NCI-H1436 (cell line): Measurements from ENCODE around the gene TEX2.

Source experiments
- DNase-seq: peaks from one replicate; lab custom pipeline; 2025; lab: John Stamatoyannopoulos, UW

TEX2 gene

GRCh38 chr17:64263000-64263766 is at the start of gene TEX2:
Gene TEX2 (minus strand): TSS chr17:64263260. CDS start chr17:64214217, 49,043 bp downstream.
- DNase-seq, result peak; percentile 94

GRCh38 chr17:64309710-64310109 is 46.6 kb upstream of the TEX2 start:
- DNase-seq, result no peak

GRCh38 chr17:64309021-64309420 is 46.0 kb upstream of the TEX2 start:
- no peak for DNase-seq

- DNase-seq, result peak; percentile 33
Measured at GRCh38 chr17:64306850-64307463, 43.9 kb upstream of the TEX2 start.

- no peak for DNase-seq
Measured at GRCh38 chr17:64304551-64304950, 41.5 kb upstream of the TEX2 start.

GRCh38 chr17:64300699-64300965 is 37.6 kb upstream of the TEX2 start:
- DNase-seq, result no peak

- no peak for DNase-seq
Measured at GRCh38 chr17:64297467-64298088, 34.5 kb upstream of the TEX2 start.

GRCh38 chr17:64296246-64296645 is 33.2 kb upstream of the TEX2 start:
- no peak for DNase-seq

GRCh38 chr17:64295146-64295545 is 32.1 kb upstream of the TEX2 start:
- DNase-seq, result no peak

GRCh38 chr17:64291268-64291851 is 28.3 kb upstream of the TEX2 start:
- DNase-seq, result no peak

GRCh38 chr17:64289741-64290141 is 26.7 kb upstream of the TEX2 start:
- DNase-seq, result no peak

- no peak for DNase-seq
Measured at GRCh38 chr17:64282753-64283080, 19.7 kb upstream of the TEX2 start.

GRCh38 chr17:64281962-64282752 is 19.1 kb upstream of the TEX2 start:
- DNase-seq, result peak; percentile 71

GRCh38 chr17:64278614-64279013 is 15.6 kb upstream of the TEX2 start:
- DNase-seq, result no peak

GRCh38 chr17:64277831-64278562 is 14.9 kb upstream of the TEX2 start:
- no peak for DNase-seq

- no peak for DNase-seq
Measured at GRCh38 chr17:64276961-64277505, 14.0 kb upstream of the TEX2 start.

- no peak for DNase-seq
Measured at GRCh38 chr17:64275016-64275415, 12.0 kb upstream of the TEX2 start.

GRCh38 chr17:64273006-64273405 is 9.9 kb upstream of the TEX2 start:
- no peak for DNase-seq

GRCh38 chr17:64270885-64271284 is 7.8 kb upstream of the TEX2 start:
- no peak for DNase-seq

GRCh38 chr17:64269687-64270649 is 6.9 kb upstream of the TEX2 start:
- no peak for DNase-seq
